Measurements from ENCODE around the gene DISC1.

DNA sequence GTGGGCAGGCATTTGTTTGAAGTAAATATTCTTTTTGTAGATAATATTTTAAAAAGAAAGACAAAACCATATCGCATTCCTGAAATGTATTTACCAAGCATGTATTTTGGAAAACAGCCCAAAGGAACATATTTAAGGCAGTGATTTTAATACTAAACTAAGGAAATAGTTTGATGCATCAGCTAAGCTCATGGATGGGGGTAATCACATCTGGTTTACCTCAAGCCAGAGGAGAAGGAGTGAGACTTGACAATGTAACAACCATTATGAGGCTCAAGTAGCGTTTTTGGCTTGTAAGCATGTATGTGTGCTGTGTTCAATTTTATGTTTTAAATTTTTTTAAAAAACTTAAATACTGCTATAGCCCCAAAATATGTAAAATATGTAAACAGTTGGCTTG is 390.5 kb downstream of the DISC1 start:
- TF ChIP-seq, protein P1, sequence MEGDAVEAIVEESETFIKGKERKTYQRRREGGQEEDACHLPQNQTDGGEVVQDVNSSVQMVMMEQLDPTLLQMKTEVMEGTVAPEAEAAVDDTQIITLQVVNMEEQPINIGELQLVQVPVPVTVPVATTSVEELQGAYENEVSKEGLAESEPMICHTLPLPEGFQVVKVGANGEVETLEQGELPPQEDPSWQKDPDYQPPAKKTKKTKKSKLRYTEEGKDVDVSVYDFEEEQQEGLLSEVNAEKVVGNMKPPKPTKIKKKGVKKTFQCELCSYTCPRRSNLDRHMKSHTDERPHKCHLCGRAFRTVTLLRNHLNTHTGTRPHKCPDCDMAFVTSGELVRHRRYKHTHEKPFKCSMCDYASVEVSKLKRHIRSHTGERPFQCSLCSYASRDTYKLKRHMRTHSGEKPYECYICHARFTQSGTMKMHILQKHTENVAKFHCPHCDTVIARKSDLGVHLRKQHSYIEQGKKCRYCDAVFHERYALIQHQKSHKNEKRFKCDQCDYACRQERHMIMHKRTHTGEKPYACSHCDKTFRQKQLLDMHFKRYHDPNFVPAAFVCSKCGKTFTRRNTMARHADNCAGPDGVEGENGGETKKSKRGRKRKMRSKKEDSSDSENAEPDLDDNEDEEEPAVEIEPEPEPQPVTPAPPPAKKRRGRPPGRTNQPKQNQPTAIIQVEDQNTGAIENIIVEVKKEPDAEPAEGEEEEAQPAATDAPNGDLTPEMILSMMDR (IDR thresholded peaks at IDR 0.05): no peak
- TF ChIP-seq POLR2A (IDR thresholded peaks at IDR 0.05): no peak
